Activated naive CD8-positive, alpha-beta T cell treated with anti-CD3 and anti-CD28 coated beads for 36 hours (primary cell): Measurements from ENCODE around the gene ZNF107. TPM values are rescaled to one million over a fixed set of nuclear protein-coding genes. Genes with fewer than 3 reads are reported as not detected.

Experiments used
- DNase-seq: peaks from one replicate; pipeline ENCODE4 v3.0.0; 2021
- H3K27ac Mint-ChIP-seq: one replicate; pipeline ENCODE4 v1.8.0; 2022; ENCODE audit warnings: mild to moderate bottlenecking, moderate library complexity, mixed read lengths
- H3K27me3 Mint-ChIP-seq: one replicate; pipeline ENCODE4 v1.8.0; 2022; ENCODE audit warnings: mild to moderate bottlenecking, mixed read lengths
- H3K36me3 Mint-ChIP-seq: one replicate; pipeline ENCODE4 v1.8.0; 2021; ENCODE audit warnings: mild to moderate bottlenecking, mixed read lengths
- H3K4me1 Mint-ChIP-seq: one replicate; pipeline ENCODE4 v1.8.0; 2021; ENCODE audit warnings: mixed read lengths
- H3K4me3 Mint-ChIP-seq: one replicate; pipeline ENCODE4 v1.8.0; 2022; ENCODE audit warnings: mild to moderate bottlenecking, moderate library complexity, mixed read lengths
- H3K9me3 Mint-ChIP-seq: one replicate; pipeline ENCODE4 v1.8.0; 2022; ENCODE audit warnings: mixed read lengths
- total RNA-seq, 2 experiments: library from RNA; stranded (reverse); gene quantifications; one replicate each; pipeline ENCODE4 v1.2.3, GENCODE V29; 2021

Gene ZNF107
- total RNA-seq: 10 to 100 TPM; 17.3 to 17.5 TPM

GRCh38 chr7:64665980-64666662, at the start of gene ZNF107:
Gene ZNF107 (plus strand): TSS chr7:64666133. CDS start chr7:64666283, 150 bp downstream.
- H3K36me3 Mint-ChIP-seq: peaks cover 56% of the 10 kb centered on the region

GRCh38 chr7:64618785-64619456, 47.0 kb upstream of the ZNF107 start:
- no peak for DNase-seq
- Mint-ChIP-seq H3K9me3 (peaks cover 15% of the 10 kb centered on the region), H3K4me1 (no peaks in the 10 kb centered on the region), H3K36me3 (no peaks in the 10 kb centered on the region), H3K4me3 (no peak overlapping the region), H3K27ac (no peak overlapping the region), H3K27me3 (no peaks in the 10 kb centered on the region)

More at GRCh38 chr7:64665980-64666662, at the start of gene ZNF107:
- H3K27ac Mint-ChIP-seq: peak within 1 kb of the TSS; percentile 98
- DNase-seq: peak; percentile 87
- H3K27me3 Mint-ChIP-seq: no peaks in the 10 kb centered on the region
- peaks cover 28% of the 10 kb centered on the region for H3K9me3 Mint-ChIP-seq
- peaks cover 34% of the 10 kb centered on the region for H3K4me1 Mint-ChIP-seq
- peak within 1 kb of the TSS; percentile 95 for H3K4me3 Mint-ChIP-seq

- DNase-seq: no peak
- Mint-ChIP-seq H3K9me3 (peaks cover 15% of the 10 kb centered on the region), H3K27ac (no peak overlapping the region), H3K36me3 (no peaks in the 10 kb centered on the region), H3K4me1 (no peaks in the 10 kb centered on the region), H3K27me3 (no peaks in the 10 kb centered on the region), H3K4me3 (no peak overlapping the region)
Measured at GRCh38 chr7:64619705-64620104, 46.2 kb upstream of the ZNF107 start.

- Mint-ChIP-seq H3K9me3 (peaks cover 15% of the 10 kb centered on the region), H3K4me1 (no peaks in the 10 kb centered on the region), H3K27me3 (no peaks in the 10 kb centered on the region), H3K4me3 (no peak overlapping the region), H3K27ac (no peak overlapping the region), H3K36me3 (no peaks in the 10 kb centered on the region)
- no peak for DNase-seq
Measured at GRCh38 chr7:64621656-64622055, 44.3 kb upstream of the ZNF107 start.

GRCh38 chr7:64625114-64626082, 40.5 kb upstream of the ZNF107 start:
- Mint-ChIP-seq H3K27me3 (no peaks in the 10 kb centered on the region), H3K4me1 (no peaks in the 10 kb centered on the region), H3K36me3 (no peaks in the 10 kb centered on the region), H3K27ac (no peak overlapping the region), H3K4me3 (no peak overlapping the region), H3K9me3 (peaks cover 5% of the 10 kb centered on the region)
- no peak for DNase-seq

- Mint-ChIP-seq H3K9me3 (peaks cover 3% of the 10 kb centered on the region), H3K27ac (no peak overlapping the region), H3K27me3 (no peaks in the 10 kb centered on the region), H3K4me1 (no peaks in the 10 kb centered on the region), H3K4me3 (no peak overlapping the region), H3K36me3 (no peaks in the 10 kb centered on the region)
- DNase-seq: no peak
Measured at GRCh38 chr7:64626083-64626469, 39.9 kb upstream of the ZNF107 start.

GRCh38 chr7:64626557-64626956, 39.4 kb upstream of the ZNF107 start:
- peaks cover 3% of the 10 kb centered on the region for H3K9me3 Mint-ChIP-seq
- no peaks in the 10 kb centered on the region for H3K4me1 Mint-ChIP-seq
- no peak for DNase-seq
- H3K36me3 Mint-ChIP-seq: no peaks in the 10 kb centered on the region
- no peaks in the 10 kb centered on the region for H3K27me3 Mint-ChIP-seq
- no peak overlapping the region for H3K27ac Mint-ChIP-seq
- H3K4me3 Mint-ChIP-seq: no peak overlapping the region

GRCh38 chr7:64628192-64628591, 37.7 kb upstream of the ZNF107 start:
- Mint-ChIP-seq H3K9me3 (no peaks in the 10 kb centered on the region), H3K36me3 (no peaks in the 10 kb centered on the region), H3K4me3 (no peak overlapping the region), H3K27ac (no peak overlapping the region), H3K27me3 (no peaks in the 10 kb centered on the region), H3K4me1 (no peaks in the 10 kb centered on the region)
- no peak for DNase-seq

GRCh38 chr7:64628721-64629120, 37.2 kb upstream of the ZNF107 start:
- DNase-seq: no peak
- Mint-ChIP-seq H3K27ac (no peak overlapping the region), H3K9me3 (no peaks in the 10 kb centered on the region), H3K4me3 (no peak overlapping the region), H3K4me1 (no peaks in the 10 kb centered on the region), H3K36me3 (no peaks in the 10 kb centered on the region), H3K27me3 (no peaks in the 10 kb centered on the region)

- no peak for DNase-seq
- no peaks in the 10 kb centered on the region for H3K36me3 Mint-ChIP-seq
- no peak overlapping the region for H3K27ac Mint-ChIP-seq
- H3K9me3 Mint-ChIP-seq: no peaks in the 10 kb centered on the region
- no peaks in the 10 kb centered on the region for H3K27me3 Mint-ChIP-seq
- no peaks in the 10 kb centered on the region for H3K4me1 Mint-ChIP-seq
- H3K4me3 Mint-ChIP-seq: no peak overlapping the region
Measured at GRCh38 chr7:64630496-64630895, 35.4 kb upstream of the ZNF107 start.

GRCh38 chr7:64632029-64632428, 33.9 kb upstream of the ZNF107 start:
- Mint-ChIP-seq H3K27me3 (no peaks in the 10 kb centered on the region), H3K36me3 (no peaks in the 10 kb centered on the region), H3K27ac (no peak overlapping the region), H3K9me3 (no peaks in the 10 kb centered on the region), H3K4me3 (no peak overlapping the region), H3K4me1 (no peaks in the 10 kb centered on the region)
- DNase-seq: no peak

GRCh38 chr7:64633401-64633800, 32.5 kb upstream of the ZNF107 start:
- no peaks in the 10 kb centered on the region for H3K4me1 Mint-ChIP-seq
- no peaks in the 10 kb centered on the region for H3K27me3 Mint-ChIP-seq
- H3K27ac Mint-ChIP-seq: no peak overlapping the region
- H3K36me3 Mint-ChIP-seq: no peaks in the 10 kb centered on the region
- no peaks in the 10 kb centered on the region for H3K9me3 Mint-ChIP-seq
- DNase-seq: no peak
- H3K4me3 Mint-ChIP-seq: no peak overlapping the region

GRCh38 chr7:64634406-64635062, 31.4 kb upstream of the ZNF107 start:
- no peaks in the 10 kb centered on the region for H3K4me1 Mint-ChIP-seq
- H3K4me3 Mint-ChIP-seq: no peak overlapping the region
- no peaks in the 10 kb centered on the region for H3K27me3 Mint-ChIP-seq
- H3K27ac Mint-ChIP-seq: no peak overlapping the region
- no peak for DNase-seq
- no peaks in the 10 kb centered on the region for H3K36me3 Mint-ChIP-seq
- H3K9me3 Mint-ChIP-seq: no peaks in the 10 kb centered on the region

- Mint-ChIP-seq H3K4me3 (no peak overlapping the region), H3K27ac (no peak overlapping the region), H3K9me3 (no peaks in the 10 kb centered on the region), H3K27me3 (no peaks in the 10 kb centered on the region), H3K4me1 (no peaks in the 10 kb centered on the region), H3K36me3 (no peaks in the 10 kb centered on the region)
- peak; percentile 8 for DNase-seq
Measured at GRCh38 chr7:64636386-64636785, 29.5 kb upstream of the ZNF107 start.
